A549 (cell line): Measurements from ENCODE around the gene CASP10.

ENCODE experiments used
- CBX2 ChIP-seq: fragments of 200-600 bp; sonication (generic); IDR thresholded peaks from 2 replicates; pipeline ENCODE4 v1.6.1; 2016; ENCODE audit warnings: low read depth, mild to moderate bottlenecking, borderline replicate concordance
- CHD2 ChIP-seq: fragments of 150-350 bp; IDR thresholded peaks from 2 replicates; pipeline ENCODE4 v1.6.1; 2014; ENCODE audit warnings: low read length; ENCODE audit not compliant: partially characterized antibody
- CHD4 ChIP-seq: fragments of 200-600 bp; sonication (generic); IDR thresholded peaks from 2 replicates; pipeline ENCODE4 v1.6.1; 2016; ENCODE audit warnings: antibody characterized with exemption, mild to moderate bottlenecking, borderline replicate concordance
- CTCF ChIP-seq: fragments of >200 bp; sonication (Bioruptor Twin); formaldehyde crosslinking; IDR thresholded peaks from 3 replicates; pipeline ENCODE4 v1.5.1; 2016
- EP300 ChIP-seq, 2 experiments: fragments of >200 bp; sonication (Bioruptor Twin); formaldehyde crosslinking; IDR thresholded peaks; 2 replicates in 1 of 2; 3 replicates in 1 of 2; pipeline ENCODE4 v1.6.1; 2016 to 2017
- GATA3 ChIP-seq: IDR thresholded peaks from 2 replicates; pipeline ENCODE4 v1.6.1; 2012; ENCODE audit warnings: borderline replicate concordance
- HOXA7 ChIP-seq: fragments of 250-450 bp; sonication (Bioruptor Pico); IDR thresholded peaks from 2 replicates; pipeline ENCODE4 v1.5.0; 2020; ENCODE audit warnings: mild to moderate bottlenecking, moderate library complexity
- JUN ChIP-seq, 2 experiments: fragments of >200 bp; sonication (Bioruptor Twin); formaldehyde crosslinking; IDR thresholded peaks; 2 replicates in 1 of 2; 3 replicates in 1 of 2; pipeline ENCODE4 v1.6.1; 2016 to 2017
- PHF8 ChIP-seq: fragments of 200-600 bp; sonication (generic); IDR thresholded peaks from 2 replicates; pipeline ENCODE4 v1.6.1; 2016; ENCODE audit warnings: low read depth, mild to moderate bottlenecking, antibody characterized with exemption, moderate library complexity, borderline replicate concordance
- POLR2A ChIP-seq: IDR thresholded peaks from 2 replicates; pipeline ENCODE4 v1.6.1; 2012; ENCODE audit warnings: mild to moderate bottlenecking, low read length
- RAD21 ChIP-seq, 2 experiments: fragments of >200 bp in 1 of 2; sonication (Bioruptor Twin) in 1 of 2; formaldehyde crosslinking in 1 of 2; IDR thresholded peaks in 1 of 2; conservative IDR thresholded peaks in 1 of 2; 2 replicates in 1 of 2; 3 replicates in 1 of 2; pipeline ENCODE4 v1.6.1; 2012 to 2018; ENCODE audit warnings: inconsistent platforms in 1 of 2
- RFX5 ChIP-seq: fragments of 450-650 bp; IDR thresholded peaks from 2 replicates; pipeline ENCODE4 v1.7.1; 2014; ENCODE audit warnings: antibody characterized with exemption, mild to moderate bottlenecking, moderate library complexity
- USF2 ChIP-seq: fragments of 450-650 bp; IDR thresholded peaks from 2 replicates; pipeline ENCODE4 v1.6.1; 2014; ENCODE audit warnings: antibody characterized with exemption
- ZC3H11A ChIP-seq: fragments of 450-650 bp; IDR thresholded peaks from 2 replicates; pipeline ENCODE4 v1.6.1; 2014; ENCODE audit warnings: antibody characterized with exemption, mild to moderate bottlenecking

GRCh38 chr2:201164166-201164565, 18.8 kb upstream of the CASP10 start:
- TF ChIP-seq RAD21 (conservative IDR thresholded peaks at IDR 0.05 in 1 of 2, IDR thresholded peaks at IDR 0.05 in 1 of 2) (no peak), CHD4 (no peak), CTCF (no peak), EP300 (IDR thresholded peaks at IDR 0.05) (no peak), POLR2A (no peak), CHD2 (no peak), HOXA7 (CRISPR knock-in tag) (no peak), RFX5 (no peak), JUN (IDR thresholded peaks at IDR 0.05) (no peak), GATA3 (no peak), ZC3H11A (no peak), PHF8 (no peak), CBX2 (no peak), USF2 (no peak)
